GM21528 (cell line): ENCODE measurements around the gene PAWR.
A peak's percentile ranks its signal among the peaks of the same experiment; 100 is the strongest.
"Not testable (repeated sequence)": the region's sequence is repeated elsewhere in the genome, so short reads cannot be mapped to it uniquely, and the experiment has no call there.

Experiments
- ATAC-seq: cut with Tn5 transposase; IDR thresholded peaks from one replicate; pipeline ENCODE4 v1.9.1; 2021; ENCODE audit warnings: mild to moderate bottlenecking, moderate library complexity; ENCODE audit not compliant: unreplicated experiment, low FRiP score

PAWR gene

DNA sequence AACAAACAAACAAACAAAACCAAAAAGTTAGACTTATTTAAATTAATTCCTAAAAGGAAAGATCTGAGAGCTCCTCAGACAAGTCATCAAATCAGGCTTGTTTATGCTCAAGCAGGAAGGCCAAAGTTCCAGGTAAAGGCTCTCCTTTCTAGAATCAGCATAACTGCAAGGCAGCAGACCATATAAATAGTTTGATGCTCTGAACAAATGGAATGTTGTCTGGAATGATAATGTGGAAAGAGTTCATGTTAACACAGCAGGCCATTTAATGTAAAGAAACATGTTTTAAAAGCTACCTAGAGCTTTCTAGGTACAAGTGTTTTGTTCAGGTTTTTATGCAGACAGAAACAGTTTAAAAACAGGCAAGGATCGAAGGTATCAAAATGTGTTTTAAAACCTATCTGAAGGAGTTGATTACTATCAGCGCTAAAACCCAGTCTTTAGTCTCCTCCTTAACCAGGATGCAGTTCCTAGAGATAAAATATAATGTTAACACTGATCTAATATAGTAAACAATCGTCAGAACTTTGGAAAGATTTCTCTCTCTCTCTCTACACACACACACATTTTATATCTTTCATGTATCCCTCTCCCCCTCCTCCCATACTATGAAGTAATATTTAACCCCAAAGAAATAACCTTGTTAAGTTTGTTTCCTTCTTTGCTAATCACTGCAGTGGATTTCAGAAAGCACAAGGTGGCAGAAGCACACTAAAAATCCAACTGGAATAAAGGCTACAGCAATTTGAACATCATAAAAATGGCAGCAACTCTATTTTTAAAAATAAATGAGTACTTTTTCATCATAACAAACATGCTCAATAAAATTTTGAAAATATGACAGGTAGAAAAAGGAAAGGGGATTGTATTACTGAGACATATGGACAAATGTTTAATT lies 135.5 kb downstream of the PAWR start:
- no peak for ATAC-seq

DNA sequence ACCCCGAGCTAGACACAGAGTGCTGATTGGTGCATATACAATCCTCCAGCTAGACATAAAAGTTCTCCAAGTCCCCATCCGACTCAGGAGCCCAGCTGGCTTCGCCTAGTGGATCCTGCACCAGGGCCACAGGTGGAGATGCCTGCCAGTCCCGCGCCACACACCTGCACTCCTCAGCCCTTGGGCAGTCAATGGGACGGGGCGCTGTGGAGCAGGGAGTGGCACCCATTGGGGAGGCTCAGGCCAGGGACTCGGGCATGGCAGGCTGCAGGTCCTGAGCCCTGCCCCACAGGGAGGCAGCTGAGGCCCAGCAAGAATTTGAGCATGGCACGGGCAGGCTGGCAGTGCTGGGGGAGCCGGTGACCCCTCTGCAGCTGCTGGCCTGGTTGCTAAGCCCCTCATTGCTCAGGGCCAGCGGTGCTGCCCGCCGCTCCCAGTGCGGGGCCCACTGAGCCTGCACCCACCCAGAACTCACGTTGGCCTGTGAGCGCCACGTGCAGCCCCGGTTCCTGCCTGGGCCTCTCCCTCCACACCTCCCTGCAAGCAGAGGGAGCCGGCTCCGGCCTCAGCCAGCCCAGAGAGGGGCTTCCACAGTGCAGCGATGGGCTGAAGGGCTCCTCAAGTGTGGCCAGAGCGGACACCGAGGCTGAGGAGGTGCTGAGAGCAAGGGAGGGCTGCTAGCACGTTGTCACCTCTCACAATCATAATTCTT lies 136.7 kb downstream of the PAWR start:
- ATAC-seq = no peak

- ATAC-seq = no peak
These were observed 138.6 kb downstream of the PAWR start for GRCh38 chr12:79552192-79552591.

DNA sequence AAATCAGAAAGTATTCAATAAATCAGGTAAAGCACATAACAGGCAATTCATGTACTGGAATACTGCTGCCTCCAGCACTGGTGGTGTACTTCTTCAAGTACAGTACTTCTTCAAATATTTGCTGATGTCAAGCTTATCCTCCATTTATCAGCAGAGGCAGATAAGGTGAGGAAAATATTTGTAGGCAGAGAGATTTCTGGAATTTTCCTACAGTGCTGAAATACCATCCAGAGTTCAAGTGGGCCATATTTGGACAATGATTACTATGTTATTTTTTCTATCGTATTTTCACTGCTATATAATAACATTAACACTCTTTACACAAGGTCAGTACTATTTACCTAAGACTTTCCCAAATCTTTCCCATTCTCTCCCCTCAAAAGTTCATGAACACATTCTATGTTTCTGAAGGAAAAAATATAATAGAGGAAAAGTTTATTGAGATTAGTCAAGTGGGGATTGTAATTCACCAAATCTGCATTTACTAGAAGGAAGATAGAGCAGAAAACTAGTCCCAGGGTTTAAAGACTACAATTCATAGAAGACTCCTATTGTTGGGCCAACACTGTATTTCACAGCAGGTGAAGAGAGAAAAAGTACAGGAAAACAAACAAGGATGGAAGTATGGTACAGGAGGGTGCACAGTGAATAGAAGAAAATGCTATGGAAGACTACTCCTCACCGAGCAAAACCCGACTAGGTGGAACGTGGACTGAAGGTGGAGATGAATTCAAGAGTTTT lies 141.1 kb downstream of the PAWR start:
- ATAC-seq = no peak

DNA sequence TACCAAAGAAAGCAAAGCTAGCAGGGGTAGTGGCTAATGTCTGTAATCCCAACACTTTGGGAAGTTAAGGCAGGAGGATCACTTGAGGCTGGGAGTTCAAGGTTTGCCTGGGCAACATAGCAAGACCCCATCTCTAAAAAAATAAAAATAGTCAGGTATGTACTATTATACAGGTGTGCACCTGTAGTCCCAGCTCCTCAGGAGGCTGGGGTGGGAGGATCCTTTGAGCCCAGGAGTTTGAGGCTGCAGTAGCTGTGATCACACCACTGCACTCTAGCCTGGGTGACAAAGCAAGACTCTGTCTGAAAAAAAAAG lies 142.2 kb downstream of the PAWR start:
- ATAC-seq = no peak

- ATAC-seq = peak; percentile 76
These were observed 142.8 kb downstream of the PAWR start for GRCh38 chr12:79547735-79548609.

DNA sequence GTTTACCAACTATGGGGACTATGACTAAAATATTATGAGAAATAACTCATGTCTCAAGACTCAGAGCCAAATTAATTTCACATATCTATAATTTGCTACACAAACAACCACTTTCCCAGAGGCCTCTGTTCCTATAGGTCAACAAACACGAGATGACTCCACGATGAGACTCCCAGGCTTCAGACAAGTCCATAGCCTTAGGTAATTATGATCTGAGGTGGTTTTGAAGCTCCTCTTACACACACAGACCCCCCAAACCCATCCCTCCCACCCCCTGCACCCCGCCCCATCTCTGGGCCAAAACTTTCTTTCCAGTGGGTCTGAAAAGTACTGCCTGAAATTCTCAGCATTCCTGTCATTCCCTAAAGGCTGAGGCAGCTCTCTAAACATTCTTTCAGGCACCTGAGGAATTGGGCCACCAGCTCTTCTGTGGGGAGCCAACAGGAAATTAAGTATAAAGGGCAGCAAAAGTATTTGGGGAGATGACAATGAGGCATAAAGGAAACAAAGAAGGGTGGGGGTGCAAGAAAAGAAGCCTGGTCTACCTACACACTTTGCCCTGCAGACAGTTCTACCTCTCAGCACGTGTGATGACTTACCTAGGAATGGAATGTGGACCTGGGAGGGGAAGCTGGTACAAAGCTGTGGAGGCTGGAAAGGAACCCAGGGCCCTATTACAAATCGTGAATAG lies 143.6 kb downstream of the PAWR start:
- ATAC-seq = no peak

- no peak for ATAC-seq
These were observed 144.2 kb downstream of the PAWR start for GRCh38 chr12:79546466-79547043.

GRCh38 chr12:79544439-79544838 lies 146.3 kb downstream of the PAWR start:
- ATAC-seq = not testable (repeated sequence)

GRCh38 chr12:79537675-79538074 lies 153.1 kb downstream of the PAWR start:
- no peak for ATAC-seq

DNA sequence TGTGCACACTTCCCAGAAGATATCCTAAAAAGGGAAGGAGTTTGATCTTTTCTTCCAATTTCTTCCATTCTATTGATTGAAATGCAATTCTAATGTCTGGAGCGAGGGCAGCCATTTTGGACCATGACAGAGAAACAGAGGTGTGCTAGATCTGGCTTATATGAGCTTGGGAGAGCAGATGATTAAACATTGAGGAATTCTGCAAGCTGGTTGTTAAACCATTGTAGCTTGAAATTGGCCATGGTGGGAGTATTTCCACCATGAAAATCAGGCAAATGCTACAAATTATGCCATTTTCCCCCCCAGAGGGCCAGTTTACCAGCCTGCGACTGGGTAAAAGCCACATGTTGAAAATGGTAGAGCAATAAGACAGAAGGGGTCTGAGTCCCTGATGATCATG lies 155.0 kb downstream of the PAWR start:
- no peak for ATAC-seq
